ENCODE data around the gene LRRC73.
"Not testable (repeated sequence)": the region's sequence is repeated elsewhere in the genome, so short reads cannot be mapped to it uniquely, and the experiment has no call there.

LRRC73 gene, protein sequence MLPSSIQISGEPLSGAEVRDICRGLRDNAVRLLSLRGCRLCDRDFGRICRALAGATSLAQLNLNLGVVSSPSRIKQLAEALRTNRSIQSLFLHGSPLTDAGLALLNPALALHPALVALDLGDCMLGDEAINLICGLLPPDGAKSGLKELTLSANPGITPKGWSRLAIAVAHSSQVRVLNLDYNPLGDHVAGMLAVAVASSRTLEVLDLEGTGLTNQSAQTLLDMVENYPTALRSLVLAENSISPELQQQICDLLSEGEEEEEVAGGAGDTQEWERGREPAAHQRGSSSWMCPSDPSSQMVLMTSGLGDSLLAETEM

DNA sequence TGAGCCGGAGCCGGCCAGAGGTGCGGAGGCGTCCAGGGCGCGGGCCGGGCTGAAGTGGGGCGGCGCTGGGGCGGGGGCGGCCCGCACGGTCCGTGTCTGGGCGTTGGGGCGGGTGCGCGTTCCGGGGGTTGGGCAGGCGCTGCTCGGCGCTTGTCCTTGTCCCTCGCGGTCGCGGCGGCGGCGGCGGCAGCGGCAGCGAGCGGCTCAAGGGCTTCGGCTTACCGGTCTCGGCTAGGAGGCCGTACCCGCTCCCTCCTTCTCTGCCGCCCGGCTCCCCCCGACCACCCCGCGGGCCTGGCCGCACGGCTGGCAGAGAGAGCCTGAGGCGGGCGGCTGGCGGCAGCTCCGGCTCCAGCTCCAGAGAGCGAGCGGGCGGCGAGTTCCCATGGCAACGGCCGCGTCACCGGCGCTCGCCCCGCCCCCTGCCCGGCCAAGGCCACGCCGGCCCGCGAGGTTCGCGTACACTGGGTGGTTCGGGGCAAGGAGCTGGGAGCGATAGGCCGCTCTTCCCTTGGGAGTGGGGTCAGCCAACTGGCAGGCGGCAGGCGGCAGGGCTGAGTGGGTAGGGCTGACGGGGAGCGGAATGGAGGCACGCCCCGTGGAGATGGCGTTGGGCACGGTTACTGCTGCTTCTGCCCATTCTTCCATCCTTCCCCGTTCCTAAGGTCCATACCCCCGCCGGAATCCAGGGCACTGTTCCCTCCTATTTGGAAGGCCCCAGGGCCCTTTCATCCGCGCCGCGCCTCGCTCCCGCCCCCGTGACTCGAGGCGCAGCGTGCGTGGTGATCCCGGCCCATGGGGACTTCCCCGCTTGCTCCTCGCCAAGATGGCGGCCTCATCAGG, at the start of gene LRRC73:
TSS of gene LRRC73 (minus strand) at position 363 of the 843 bp plus-strand sequence. CDS start 561 bp downstream, outside the sequence.
- peak; percentile 63 to 68 for DNase-seq

DNA sequence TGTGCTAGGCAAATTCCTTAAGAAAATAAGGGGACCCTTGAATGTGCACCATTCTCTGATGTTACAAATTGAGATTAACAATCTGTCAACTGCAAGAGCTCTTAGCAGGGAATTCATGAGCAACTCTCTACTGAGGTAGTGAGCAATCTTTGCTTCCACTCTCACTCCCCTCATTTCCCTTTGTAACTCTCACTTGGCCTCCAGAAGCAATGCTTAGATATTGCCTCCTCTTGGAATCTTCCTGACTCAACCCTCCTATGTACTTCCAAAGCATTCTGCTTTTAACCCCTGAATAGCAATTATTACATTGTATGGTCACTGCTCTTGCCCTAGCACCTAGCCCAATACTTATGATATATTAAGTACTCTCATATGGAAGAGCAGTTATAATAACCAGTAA, 49.2 kb upstream of the LRRC73 start:
- no peak for DNase-seq

DNA sequence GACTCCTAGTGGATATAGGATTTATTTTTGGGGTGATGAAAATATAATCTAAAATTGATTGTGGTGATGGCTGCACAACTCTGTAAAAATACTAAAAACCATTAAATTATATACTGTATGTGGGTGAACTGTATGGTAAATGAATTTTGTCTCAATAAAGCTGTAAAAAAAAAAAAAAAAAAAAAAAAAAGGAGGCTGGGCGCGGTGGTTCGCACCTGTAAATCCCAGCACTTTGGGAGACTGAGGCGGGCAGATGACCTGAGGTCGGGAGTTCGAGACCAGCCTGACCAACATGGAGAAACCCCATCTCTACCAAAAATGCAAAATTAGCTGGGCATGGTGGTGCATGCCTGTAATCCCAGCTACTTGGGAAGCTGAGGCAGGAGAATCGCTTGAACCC, 47.5 kb upstream of the LRRC73 start:
- not testable (repeated sequence) for DNase-seq

DNA sequence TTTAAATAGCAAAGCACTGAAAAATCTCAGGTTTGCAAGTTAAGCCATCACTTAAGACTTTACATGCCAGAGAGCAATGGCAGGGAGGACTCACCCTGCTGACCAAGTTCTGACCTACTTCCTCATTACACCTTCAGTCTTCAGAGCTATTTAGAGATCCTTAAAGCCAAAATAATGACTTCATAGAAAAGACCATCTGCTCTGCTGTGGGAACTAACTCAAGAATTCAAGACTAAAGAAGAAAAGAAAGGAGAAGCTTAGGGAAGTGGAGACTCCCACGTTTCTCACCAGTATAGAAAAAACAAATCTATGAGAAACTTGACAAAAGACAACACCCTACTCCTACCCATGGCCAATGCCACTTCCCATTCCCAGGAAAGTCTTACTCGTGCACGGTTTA, 37.1 kb upstream of the LRRC73 start:
- no peak for DNase-seq

DNA sequence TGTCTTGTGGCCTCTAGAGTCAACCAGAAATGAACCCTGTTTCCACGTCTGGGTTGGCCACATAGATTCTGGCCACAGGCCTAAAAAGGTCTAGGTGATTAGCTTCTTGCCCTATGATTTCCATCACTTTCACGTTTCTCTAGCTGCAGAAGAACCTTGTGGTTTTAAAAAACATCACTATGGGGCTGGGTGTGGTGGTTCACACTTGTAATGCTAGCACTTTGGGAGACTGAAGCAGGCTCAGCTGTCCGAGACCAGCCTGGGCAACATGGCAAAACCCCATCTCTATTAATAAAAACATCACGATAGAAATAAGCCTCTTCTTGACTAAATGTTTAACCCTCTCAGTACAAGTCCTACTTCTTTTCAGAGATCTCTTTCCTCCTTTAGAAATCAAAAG, 34.3 kb upstream of the LRRC73 start:
- DNase-seq: no peak

DNA sequence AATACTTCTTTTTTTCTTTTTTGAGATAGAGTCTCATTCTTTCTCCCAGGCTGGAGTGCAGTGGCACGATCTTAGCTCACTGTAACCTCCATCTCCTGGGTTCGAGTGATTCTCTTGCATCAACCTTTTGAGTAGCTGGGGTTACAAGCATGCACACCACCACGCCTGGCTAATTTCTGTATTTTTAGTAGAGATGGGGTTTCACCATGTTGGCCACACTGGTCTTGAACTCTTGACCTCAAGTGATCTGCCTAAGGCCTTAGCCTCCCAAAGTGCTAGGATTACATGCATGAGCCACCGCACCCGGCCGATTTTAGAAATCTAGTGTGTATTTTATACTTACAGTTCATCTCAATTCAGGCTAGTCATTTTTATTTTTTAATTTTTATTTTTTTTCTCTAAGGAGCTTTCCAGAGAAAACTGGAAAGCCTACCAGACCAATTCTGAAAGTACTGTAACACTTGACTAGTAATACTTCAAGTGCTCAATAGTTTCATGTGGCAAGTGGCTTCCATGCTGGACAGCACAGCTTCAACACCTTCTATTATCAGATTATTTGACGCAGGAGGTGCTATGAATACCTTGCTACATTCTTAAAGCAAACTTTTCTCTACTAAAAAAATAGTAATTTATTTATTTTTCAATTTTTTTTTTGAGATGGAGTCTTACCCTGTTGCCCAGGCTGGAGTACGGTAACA, 31.8 kb upstream of the LRRC73 start:
- DNase-seq: no peak

DNA sequence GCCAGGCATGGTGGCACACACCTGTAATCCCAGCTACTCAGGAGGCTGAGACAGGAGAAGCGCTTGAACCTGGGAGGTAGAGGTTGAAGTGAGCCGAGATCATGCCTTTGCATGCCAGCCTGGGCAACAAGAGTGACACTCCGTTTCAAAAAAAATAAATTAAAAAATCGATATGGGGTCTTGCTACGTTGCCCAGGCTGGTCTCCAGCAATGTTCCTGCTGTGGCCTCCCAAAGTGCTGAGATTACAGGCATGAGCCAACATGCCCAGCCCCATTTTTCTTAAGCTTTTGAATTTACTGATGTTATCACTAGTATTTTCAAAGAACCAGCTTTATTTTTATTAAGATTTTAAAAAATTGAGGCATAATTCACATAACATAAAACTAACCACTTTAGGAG, 30.4 kb upstream of the LRRC73 start:
- DNase-seq: no peak

DNA sequence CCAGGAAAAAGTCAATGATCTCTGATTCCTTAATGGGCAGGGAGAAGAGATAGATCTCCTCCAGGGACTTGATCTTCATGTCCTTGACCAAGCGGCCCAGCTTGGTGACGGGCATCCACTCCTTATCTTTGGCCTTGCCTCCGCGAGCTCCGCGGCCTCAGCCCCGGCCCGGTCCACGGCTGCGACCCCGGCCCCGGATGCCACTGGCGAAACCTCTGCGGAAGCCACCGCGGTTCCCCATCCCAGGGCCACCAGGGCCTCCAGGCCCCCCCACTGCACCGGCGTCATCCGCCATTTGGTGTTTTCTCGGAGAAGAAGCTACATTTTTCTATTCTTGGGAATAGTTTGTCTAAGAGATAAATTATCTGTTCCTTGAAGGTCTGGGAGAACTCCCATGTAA, 29.3 kb upstream of the LRRC73 start:
- DNase-seq: not testable (repeated sequence)

DNA sequence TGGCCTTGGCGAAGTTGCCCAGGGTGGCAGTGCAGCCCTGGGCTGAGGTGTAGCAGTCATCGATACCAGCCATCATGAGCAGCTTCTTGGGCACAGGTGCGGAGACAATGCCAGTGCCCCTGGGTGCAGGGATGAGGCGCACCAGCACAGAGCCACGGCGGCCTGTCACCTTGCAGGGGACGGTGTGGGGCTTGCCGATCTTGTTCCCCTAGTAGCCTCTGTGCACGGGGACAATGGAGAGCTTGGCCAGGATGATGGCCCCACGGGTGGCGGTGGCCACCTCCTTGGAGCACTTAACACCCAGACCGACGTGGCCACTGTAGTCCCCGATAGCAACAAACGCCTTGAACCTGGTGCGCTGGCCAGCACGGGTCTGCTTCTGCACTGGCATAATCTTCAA, 28.8 kb upstream of the LRRC73 start:
- DNase-seq: not testable (repeated sequence)

DNA sequence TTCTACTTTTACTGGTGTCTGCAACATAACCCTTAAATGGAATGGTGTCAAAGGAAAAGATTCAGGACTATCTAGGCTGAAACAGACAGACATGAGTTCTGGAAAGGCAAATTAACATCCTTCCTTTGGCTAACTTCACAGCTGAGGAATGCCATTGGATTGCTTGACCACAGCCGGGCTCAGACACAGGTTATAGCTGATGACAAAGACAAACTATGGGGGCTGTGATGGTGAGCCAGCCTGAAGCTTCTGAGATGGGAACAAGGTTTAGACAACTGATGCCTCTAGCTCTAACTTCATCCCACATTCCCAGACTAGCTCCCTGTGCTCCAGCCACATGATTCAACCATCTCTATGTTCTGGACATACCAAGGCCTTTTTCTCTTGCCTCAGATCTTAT, 22.1 kb upstream of the LRRC73 start:
- no peak for DNase-seq

DNA sequence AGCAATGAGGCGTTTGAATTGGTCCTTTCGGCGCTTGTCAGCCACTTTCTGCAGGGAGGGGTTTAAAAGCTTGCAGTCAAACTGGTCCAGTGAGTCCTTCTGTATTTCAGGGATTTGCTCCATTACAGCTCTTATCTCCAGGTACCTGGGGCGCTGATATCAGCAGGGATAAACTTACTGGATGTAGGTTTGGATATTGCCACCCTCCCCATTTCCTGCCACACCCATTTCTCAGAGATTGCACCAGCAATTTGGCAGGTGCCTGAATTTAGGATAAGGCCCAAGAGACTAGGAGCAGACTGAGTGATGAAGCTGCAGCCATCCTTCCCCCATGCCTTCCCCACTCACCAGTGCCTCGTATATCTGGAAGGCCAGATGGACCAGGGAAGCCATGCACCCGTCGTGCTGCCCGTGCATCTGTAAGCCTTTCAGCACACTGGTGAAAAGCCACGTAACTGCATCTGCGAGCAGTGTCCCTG, 14.4 kb upstream of the LRRC73 start:
- no peak for DNase-seq

DNA sequence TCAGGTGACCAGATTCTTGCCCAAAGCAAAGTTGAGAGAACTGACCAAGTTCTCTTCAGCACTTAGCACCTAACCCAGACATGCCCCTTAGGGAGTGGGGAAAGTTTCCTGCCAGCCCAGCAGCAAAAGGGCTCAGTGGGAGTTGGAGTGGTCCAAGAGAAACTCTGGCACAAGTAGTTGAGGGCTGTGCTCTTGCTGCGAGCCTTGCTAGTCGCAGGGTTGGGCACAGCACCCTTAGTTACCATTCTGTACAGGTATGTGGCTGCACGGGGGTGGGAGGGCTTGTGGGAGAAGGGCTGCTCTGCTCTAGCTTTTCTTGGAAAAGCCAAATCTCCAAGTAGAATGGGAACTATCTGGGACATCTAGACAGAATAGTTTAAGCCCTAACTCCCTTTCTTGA, 13.1 kb upstream of the LRRC73 start:
- DNase-seq: no peak

DNA sequence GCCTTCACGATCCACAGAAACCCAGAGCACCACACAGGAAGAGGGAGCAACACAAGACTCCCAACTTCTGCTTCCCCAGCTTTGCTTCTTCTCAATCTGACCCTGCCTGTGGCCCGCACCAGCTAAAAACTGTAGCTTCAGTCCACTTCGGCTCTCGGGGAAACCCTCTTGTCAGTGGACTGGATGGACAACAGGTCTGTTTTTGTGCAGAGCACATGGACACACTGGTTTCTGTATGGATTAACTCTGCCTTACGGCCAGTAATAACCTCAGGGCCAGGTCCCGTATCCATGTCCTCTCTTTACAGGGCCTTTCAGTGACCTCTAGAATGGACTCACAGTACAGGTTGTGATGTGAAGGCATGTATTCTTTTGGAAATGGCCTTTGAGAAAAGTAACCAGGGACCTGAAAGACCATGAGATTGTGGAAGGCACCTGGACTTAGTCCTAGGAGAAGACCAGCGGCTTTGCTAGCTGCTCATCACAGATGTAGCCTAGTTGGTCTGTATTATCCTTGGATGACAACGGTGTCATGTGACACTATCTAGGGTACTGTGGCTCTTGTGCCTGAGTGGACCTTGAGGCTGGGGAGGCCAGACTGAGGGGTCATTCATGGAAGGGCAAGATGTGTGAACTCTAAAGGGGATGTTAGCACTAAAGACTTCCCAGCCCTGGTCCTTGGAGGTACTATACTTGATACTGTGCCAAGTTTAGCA, 12.6 kb upstream of the LRRC73 start:
- DNase-seq: no peak

DNA sequence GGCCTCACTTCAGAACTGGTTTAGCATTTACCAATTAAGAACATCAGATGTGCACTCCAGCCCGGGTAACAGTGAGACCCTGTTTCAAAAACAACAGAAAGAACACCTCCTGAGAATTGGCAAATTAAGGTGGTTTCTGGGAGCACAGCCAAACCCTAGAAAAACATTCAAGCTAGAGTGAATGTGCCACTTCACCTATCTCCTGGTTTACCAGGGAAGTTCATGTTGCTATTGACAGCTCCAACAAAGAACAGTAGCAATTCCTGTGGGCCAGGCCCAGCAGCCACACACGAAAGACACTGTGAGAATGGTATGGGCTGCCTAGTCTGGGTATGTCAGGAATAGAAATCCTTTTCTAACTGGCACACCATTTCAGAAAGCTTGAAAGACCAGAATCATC, 11.7 kb upstream of the LRRC73 start:
- no peak for DNase-seq

DNA sequence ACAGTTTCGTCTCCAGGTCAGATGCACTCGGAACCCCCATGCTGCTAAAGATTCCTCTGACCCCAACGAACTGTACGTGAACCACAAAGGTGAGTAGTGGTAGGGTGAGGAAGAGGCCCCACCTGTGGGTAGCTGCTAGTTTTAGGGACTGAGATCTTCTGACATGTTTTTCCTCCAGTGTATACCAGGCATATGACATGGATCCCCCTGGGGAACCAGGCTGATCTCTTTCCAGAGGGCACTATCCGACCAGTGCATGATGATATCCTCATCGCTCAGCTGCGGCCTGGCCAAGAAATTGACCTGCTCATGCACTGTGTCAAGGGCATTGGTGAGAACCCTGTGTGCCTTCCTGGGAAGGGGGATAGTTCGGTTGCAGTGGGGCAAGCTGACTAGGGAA, 10.0 kb upstream of the LRRC73 start:
- DNase-seq: no peak

DNA sequence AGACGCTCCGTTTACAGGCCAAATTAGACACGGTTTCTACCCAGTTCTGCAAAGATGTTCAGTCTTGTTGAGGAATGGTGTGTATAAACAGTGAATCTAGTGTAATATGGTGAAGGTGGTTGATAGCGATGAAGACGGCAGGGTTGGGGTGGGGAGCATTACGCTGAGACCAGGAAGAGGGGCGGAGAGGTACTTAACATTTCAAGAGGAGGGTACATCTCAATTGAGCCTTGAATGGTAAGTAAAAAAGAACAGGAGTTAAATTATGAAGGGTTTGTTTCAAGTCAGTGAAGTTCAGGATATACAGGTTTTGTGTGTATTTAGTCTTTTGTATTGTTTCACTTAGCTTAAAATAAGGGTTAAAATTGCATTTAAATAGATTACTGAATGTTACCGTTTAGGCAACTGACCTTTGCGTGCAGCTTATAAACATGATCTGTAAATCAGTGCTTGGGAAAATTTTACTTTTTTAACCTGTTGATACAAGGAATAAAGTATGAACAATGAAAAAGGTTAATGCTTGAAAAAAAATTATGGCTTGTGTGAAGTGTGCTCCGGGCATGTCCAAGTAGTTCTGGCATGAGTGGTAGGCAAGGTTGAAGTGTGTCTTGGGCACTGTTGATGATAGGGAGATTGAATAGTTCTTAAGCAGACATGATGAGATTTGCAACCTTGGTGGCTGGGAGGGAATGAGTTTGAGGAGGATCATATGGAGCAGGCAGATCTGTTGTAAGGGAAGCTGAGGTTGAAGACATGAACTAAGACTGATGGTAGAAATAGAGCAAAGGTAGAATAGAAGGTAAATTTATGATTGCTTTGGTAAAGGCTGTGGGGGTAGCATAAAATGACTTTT, 7.6 kb upstream of the LRRC73 start:
- no peak for DNase-seq

DNA sequence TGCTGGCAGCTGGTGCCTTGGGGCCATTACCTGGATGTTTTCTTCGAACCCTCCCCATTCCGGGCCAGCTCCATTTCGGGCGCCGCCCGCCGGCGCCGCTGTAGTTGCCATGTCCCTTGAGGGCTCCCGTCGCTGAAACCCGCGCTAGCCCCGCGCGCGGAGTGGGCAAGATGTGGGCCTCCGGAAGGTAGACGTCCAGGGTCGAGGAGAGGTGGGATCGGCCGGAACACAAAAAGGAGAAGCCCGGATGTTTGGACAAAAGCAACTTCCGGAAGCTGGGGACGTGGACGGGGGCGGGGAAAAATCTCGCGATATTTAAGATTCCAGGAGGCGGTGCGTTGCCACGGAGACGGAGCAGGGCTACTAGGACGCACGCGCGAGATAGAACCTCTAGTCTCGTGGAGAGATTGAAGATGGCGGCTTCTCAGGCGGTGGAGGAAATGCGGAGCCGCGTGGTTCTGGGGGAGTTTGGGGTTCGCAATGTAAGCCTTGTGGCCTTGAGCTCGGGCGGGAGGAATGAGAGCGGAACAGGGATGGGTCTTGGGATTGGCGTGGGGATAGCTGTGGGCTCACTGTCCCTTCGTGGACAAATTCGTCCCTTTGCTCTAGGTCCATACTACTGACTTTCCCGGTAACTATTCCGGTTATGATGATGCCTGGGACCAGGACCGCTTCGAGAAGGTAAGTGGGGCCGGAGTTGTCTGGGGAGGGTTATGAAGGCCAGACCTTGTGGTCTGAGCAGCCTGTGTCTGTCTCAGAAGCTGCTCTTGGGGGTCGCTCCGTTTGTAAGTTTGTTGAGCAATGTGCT, 6.8 kb upstream of the LRRC73 start, which contains the start of the genes POLR1C and YIPF3:
TSS of gene POLR1C (plus strand) at position 393 of the 808 bp plus-strand sequence. CDS start at position 414, 21 bp downstream.
TSS of gene YIPF3 (minus strand) at position 230 of the 808 bp plus-strand sequence. CDS start at position 111, 119 bp downstream.
- DNase-seq: peak; percentile 95 to 96

DNA sequence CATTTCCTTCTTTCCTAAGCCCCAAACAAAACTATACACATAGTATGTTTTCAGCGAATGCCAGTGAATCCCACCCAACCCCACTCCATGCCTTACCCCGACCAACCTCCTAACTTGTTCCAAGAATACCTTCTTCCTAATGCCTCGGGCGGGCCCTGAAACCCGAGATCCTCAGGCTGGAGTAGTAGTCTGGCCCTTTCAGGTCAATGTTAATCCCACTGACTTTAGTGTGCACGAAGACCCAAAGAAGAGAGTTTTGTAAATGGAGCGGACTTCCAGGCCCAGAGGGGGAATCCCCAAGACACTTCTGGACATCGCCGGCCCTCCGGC, 6.2 kb upstream of the LRRC73 start:
- DNase-seq: no peak

DNA sequence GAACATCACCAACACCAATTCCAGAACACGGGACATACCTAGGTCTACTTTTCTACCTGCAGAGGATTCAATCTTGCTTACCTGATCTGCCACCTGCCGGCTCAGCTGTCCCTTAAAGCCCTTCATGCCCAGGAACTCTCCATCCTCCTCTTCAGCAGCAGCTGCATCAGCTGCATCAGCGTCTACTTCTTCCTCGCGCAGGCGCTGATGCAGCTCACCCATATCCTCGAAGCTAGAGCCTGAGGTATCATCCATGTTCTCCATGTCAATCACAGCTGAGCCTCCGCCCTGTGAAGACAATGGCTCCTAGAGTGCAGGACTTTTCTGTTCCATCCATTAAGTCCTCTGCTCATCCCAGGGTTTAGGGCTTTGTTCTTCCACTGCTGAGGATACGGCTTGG, 5.7 kb upstream of the LRRC73 start:
- no peak for DNase-seq

DNA sequence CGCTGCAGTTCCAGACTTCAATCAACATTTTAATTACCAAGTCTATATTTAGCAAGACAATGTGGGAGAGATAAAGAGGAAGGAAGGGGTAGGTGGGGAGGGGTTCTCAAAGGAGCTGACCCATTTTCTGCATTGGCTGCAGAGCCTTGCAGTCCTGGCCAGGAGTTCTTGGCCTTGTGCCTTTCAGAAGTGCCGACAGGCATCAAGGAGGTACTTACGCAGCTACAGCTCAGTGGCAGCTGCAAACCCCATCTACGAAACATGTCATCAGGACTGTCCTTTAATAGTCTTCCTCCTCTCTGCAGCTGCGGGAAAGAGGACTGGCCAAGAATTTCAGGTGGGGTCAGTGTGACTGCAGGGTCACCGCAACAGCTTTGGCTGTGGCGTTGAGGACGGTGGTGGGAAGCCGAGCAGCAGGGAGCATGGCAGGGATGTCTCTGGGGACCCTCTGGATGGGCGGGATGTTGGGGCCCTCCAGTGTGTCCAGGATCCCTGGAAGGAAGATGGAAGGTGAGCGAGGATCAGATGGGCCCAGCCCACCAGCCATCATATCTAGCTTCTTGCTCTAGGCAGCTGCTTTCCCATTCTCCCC, 1.8 kb upstream of the LRRC73 start:
- DNase-seq: no peak

DNA sequence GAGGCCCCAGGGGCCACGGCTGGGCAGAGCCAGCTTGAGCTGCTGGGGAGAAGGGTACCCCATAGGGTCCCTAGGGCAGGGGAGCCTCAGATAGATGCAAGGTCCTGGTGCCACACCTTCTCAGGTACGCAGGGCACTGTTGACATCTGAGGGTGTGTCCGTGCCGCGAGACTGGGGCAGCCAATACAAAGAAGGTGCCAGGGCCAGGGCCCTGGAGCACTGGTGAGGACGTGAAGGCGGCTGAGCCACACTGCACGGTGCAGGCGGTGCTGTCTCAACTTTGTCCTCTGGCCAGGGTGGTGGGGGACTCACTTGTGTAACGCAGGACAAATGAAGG, 649 bp upstream of the LRRC73 start:
- no peak for DNase-seq
